ENCODE results near the gene ATP6V1B1.

- TF ChIP-seq CTCF (conservative IDR thresholded peaks at IDR 0.05 in 1 of 2, IDR thresholded peaks at IDR 0.05 in 1 of 2; ENCODE audit: extremely low read depth in 1 of 2, insufficient read depth in 1 of 2, low read depth in 1 of 2, low read length in 2 of 2) = no peak
- no peak for TF ChIP-seq EZH2 (IDR thresholded peaks at IDR 0.05; ENCODE audit: borderline replicate concordance, low read length)
These were observed 70.6 kb downstream of the ATP6V1B1 start for GRCh38 chr2:71006323-71006722.
